C4-2B (cell line): ENCODE data around the gene TBC1D22A.

Experiments
- ZFX ChIP-seq: fragments of 450-650 bp; IDR thresholded peaks from 2 replicates; pipeline ENCODE4 v1.6.1; 2017
- TF ChIP-seq, protein P1 (sequence below): fragments of 450-650 bp; conservative IDR thresholded peaks from 2 replicates; pipeline ENCODE4 v1.5.1; 2017; ENCODE audit warnings: mild to moderate bottlenecking

DNA sequence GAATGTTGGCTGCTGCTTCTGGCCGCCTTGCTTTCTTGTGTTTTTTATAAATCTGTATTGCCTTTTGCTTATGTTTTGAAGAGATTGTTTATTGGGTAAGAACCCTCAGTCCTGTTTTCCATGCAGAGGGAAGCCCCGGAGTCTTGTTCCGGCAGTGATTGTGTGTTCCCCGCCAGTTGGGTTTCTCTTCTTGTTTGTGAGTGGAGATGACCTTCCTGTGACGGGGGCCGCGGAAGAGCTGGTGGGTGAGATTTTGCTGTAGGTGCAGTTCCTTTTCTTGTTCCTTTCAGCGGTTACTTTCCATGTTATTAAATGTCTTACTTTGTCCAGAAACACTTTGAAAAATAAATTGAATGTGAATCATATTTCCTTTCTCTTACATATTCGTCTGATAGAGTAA is 8.3 kb downstream of the TBC1D22A start:
- TF ChIP-seq, protein P1, sequence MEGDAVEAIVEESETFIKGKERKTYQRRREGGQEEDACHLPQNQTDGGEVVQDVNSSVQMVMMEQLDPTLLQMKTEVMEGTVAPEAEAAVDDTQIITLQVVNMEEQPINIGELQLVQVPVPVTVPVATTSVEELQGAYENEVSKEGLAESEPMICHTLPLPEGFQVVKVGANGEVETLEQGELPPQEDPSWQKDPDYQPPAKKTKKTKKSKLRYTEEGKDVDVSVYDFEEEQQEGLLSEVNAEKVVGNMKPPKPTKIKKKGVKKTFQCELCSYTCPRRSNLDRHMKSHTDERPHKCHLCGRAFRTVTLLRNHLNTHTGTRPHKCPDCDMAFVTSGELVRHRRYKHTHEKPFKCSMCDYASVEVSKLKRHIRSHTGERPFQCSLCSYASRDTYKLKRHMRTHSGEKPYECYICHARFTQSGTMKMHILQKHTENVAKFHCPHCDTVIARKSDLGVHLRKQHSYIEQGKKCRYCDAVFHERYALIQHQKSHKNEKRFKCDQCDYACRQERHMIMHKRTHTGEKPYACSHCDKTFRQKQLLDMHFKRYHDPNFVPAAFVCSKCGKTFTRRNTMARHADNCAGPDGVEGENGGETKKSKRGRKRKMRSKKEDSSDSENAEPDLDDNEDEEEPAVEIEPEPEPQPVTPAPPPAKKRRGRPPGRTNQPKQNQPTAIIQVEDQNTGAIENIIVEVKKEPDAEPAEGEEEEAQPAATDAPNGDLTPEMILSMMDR = no peak
- TF ChIP-seq ZFX = no peak
